ENCODE results near the gene PPIL1. TPM values are rescaled to one million over a fixed set of nuclear protein-coding genes. Genes with fewer than 3 reads are reported as not detected.

Gene PPIL1
- polyA plus RNA-seq, 2 of the 4 experiments (the other 2 are of a cell fraction), result 42.6 to 60.0 TPM

- Histone ChIP-seq H3K4me3 (no peak overlapping the region), H3K27ac (no peak overlapping the region), H3K4me1 (peaks cover 5% of the 10 kb centered on the region; the same call in 1 of the 3 replicates), H3K9me3 (no peaks in the 10 kb centered on the region), H3K4me2 (no peak overlapping the region)
- no peak for TF ChIP-seq TP53 (CRISPR knock-in tag; IDR thresholded peaks at IDR 0.05)
- FAIRE-seq (no peak), DNase-seq (ENCODE audit: low read depth in 1 of 2, low spot score in 1 of 2) (no peak), ATAC-seq (no peak)
- 51% methylated on average over 6 of the region's 6 CpGs for WGBS (ENCODE audit: missing lambda C conversion rate)
- CTCF ChIA-PET, result interaction anchor here (0.9 to 1.9 kb wide), 5 partner anchors 123 to 322 kb away, joined by 3 to 8 read pairs (median 3); no protein-coding TSS in a partner anchor
- POLR2A ChIA-PET, result no interaction called here
Measured at GRCh38 chr6:36888654-36889481, 14.3 kb upstream of the PPIL1 start.

- ATAC-seq (no peak), DNase-seq (ENCODE audit: low read depth in 1 of 2, low spot score in 1 of 2) (no peak), FAIRE-seq (no peak)
- H3K9me3 ChIP-seq, result no peaks in the 10 kb centered on the region
- ChIA-PET POLR2A (no interaction called here), CTCF (interaction anchor here (1.3 to 1.9 kb wide), 2 partner anchors 130 to 322 kb away, joined by 5 to 8 read pairs; no protein-coding TSS in a partner anchor)
- peaks cover 5% of the 10 kb centered on the region; the same call in 1 of the 3 replicates for H3K4me1 ChIP-seq
- H3K4me3 ChIP-seq, result no peak overlapping the region
- H3K27ac ChIP-seq, result no peak overlapping the region
- 79% methylated on average over 7 of the region's 7 CpGs for WGBS (ENCODE audit: missing lambda C conversion rate)
- H3K4me2 ChIP-seq, result no peak overlapping the region
- TF ChIP-seq PHF8 (IDR thresholded peaks at IDR 0.05; ENCODE audit: borderline replicate concordance, low read depth) (no peak), HOXB5 (CRISPR knock-in tag; IDR thresholded peaks at IDR 0.05) (no peak), GATA3 (IDR thresholded peaks at IDR 0.05; ENCODE audit: borderline replicate concordance) (no peak), ZFP36 (IDR thresholded peaks at IDR 0.05; ENCODE audit: borderline replicate concordance, partially characterized antibody) (no peak), MAZ (IDR thresholded peaks at IDR 0.05; ENCODE audit: borderline replicate concordance, low read depth, low read length) (no peak), CHD2 (IDR thresholded peaks at IDR 0.05; ENCODE audit: low read length, partially characterized antibody) (no peak), BHLHE40 (IDR thresholded peaks at IDR 0.05; ENCODE audit: low read depth, low read length) (no peak), RNF2 (IDR thresholded peaks at IDR 0.05; ENCODE audit: borderline replicate concordance, low read depth) (no peak), SREBF2 (IDR thresholded peaks at IDR 0.05) (no peak), JUN (IDR thresholded peaks at IDR 0.05) (no peak), RAD21 (conservative IDR thresholded peaks at IDR 0.05 in 1 of 2, IDR thresholded peaks at IDR 0.05 in 1 of 2) (no peak), E2F6 (IDR thresholded peaks at IDR 0.05; ENCODE audit: borderline replicate concordance, low read depth) (no peak), RFX5 (IDR thresholded peaks at IDR 0.05) (no peak), HOXA7 (CRISPR knock-in tag; IDR thresholded peaks at IDR 0.05) (no peak), CHD4 (IDR thresholded peaks at IDR 0.05; ENCODE audit: borderline replicate concordance) (no peak), SMC3 (IDR thresholded peaks at IDR 0.05) (no peak), RCOR1 (IDR thresholded peaks at IDR 0.05; ENCODE audit: low read depth, low read length) (no peak), HDAC2 (IDR thresholded peaks at IDR 0.05) (no peak), MYC (IDR thresholded peaks at IDR 0.05; ENCODE audit: borderline replicate concordance, low read length) (no peak), KDM1A (IDR thresholded peaks at IDR 0.05; ENCODE audit: low read depth) (no peak)
Measured at GRCh38 chr6:36888115-36888643, 13.6 kb upstream of the PPIL1 start.

- Histone ChIP-seq H3K4me1 (peaks cover 5% of the 10 kb centered on the region; the same call in 1 of the 3 replicates), H3K27ac (no peak overlapping the region), H3K4me2 (peak overlapping the region; percentile 96), H3K9me3 (no peaks in the 10 kb centered on the region), H3K4me3 (peak overlapping the region; percentile 81)
- CTCF ChIA-PET, result no interaction called here
- no peak for FAIRE-seq
- ATAC-seq, result no peak
- POLR2A ChIA-PET, result no interaction called here
- DNase-seq (ENCODE audit: low read depth in 1 of 2, low spot score in 1 of 2), result no peak
- WGBS (ENCODE audit: missing lambda C conversion rate), result 73% methylated on average over 10 of the region's 10 CpGs
- TF ChIP-seq HOXB5 (CRISPR knock-in tag; IDR thresholded peaks at IDR 0.05), result no peak
- no peak for TF ChIP-seq RFX5 (IDR thresholded peaks at IDR 0.05)
- TF ChIP-seq MYC (IDR thresholded peaks at IDR 0.05; ENCODE audit: borderline replicate concordance, low read length), result no peak
- no peak for TF ChIP-seq E2F6 (IDR thresholded peaks at IDR 0.05; ENCODE audit: borderline replicate concordance, low read depth)
- no peak for TF ChIP-seq SREBF2 (IDR thresholded peaks at IDR 0.05)
- no peak for TF ChIP-seq KDM1A (IDR thresholded peaks at IDR 0.05; ENCODE audit: low read depth)
- TF ChIP-seq NFE2L2 (conservative IDR thresholded peaks at IDR 0.05; ENCODE audit: low read length), result no peak
- TF ChIP-seq MAFK (IDR thresholded peaks at IDR 0.05; ENCODE audit: partially characterized antibody), result no peak
- no peak for TF ChIP-seq ZSCAN20 (CRISPR knock-in tag; IDR thresholded peaks at IDR 0.05)
- no peak for TF ChIP-seq FOSL2 (IDR thresholded peaks at IDR 0.05)
- no peak for TF ChIP-seq FOSL2 (CRISPR knock-in tag; IDR thresholded peaks at IDR 0.05)
- no peak for TF ChIP-seq EHF (CRISPR knock-in tag; IDR thresholded peaks at IDR 0.05)
- TF ChIP-seq FOSB (CRISPR knock-in tag; IDR thresholded peaks at IDR 0.05), result no peak
- TF ChIP-seq POLR2AphosphoS2 (conservative IDR thresholded peaks at IDR 0.05; ENCODE audit: low read length), result no peak
- TF ChIP-seq EP300 (IDR thresholded peaks at IDR 0.05), result no peak
- no peak for TF ChIP-seq ZNF302 (CRISPR knock-in tag; IDR thresholded peaks at IDR 0.05)
- no peak for TF ChIP-seq POLR2A (IDR thresholded peaks at IDR 0.05; ENCODE audit: low read length)
Measured at GRCh38 chr6:36886950-36887618, 12.5 kb upstream of the PPIL1 start.

All from A549 (cell line).